HG03575 (cell line): ENCODE results near the gene ENTREP1.

Source experiments
- ATAC-seq: cut with Tn5 transposase; IDR thresholded peaks from one replicate; pipeline ENCODE4 v1.9.1; 2021; ENCODE audit not compliant: unreplicated experiment, insufficient number of reproducible peaks, low FRiP score; ENCODE audit errors: extremely low read depth

The ENTREP1 gene

DNA sequence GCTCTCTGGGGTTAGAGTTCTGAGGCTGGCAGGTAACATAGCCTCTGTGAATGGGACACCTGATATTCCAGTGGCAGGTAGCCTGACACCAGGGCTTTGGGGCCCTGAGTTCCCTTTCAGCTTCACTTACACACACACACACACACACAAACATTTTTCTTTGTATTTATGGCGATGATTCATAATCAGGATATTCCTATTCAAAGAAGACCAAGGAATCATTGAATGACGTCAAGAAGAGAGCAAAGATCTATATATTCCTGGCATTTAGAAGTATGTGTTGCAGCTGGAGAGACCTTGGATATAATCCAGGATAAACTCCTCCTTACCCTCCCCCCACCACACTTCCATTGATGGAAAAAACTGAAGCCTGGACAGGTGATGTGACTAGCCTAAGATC is 7.9 kb upstream of the ENTREP1 start:
- no peak for ATAC-seq

GRCh38 chr9:69317894-69318293 is 7.1 kb upstream of the ENTREP1 start:
- ATAC-seq: peak; percentile 88

DNA sequence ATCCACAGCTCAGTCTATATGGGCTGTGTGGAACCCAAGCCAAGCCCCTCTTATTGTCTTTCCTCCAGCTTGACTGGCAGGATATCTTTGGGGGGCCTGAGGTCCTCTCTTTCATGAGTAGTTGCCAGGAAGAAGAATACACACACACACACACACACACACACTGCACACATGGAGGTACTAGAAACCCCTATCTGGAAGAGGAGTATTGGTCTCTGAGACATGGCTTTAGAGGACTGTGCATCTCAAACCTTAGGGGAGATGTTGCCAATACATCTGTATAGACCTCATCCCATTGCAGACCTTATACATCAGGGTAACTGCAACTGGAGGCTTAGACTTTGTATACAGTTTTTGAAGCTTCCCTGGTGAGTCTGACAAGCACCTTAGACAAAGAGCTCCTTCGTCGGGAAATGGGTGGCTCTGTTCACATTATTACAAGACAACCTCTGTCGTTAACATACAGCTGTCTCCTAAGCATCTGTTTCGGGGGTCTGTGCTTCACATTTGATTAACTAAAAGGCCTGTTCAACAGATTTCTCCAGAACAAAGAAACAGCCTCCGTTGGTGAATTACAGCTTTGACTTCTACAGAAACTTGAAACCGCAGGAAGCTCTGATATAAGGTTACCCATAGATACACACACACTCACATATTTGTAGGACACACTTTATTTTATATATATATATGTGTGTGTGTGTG is 5.5 kb upstream of the ENTREP1 start:
- no peak for ATAC-seq

GRCh38 chr9:69322256-69322655 is 2.8 kb upstream of the ENTREP1 start:
- ATAC-seq: no peak

- no peak for ATAC-seq
Measured at GRCh38 chr9:69323861-69324260, 1.2 kb upstream of the ENTREP1 start.

- no peak for ATAC-seq
Measured at GRCh38 chr9:69325409-69326212, 596 bp downstream of the ENTREP1 start.

- no peak for ATAC-seq
Measured at GRCh38 chr9:69326261-69326660, 1.2 kb downstream of the ENTREP1 start.

GRCh38 chr9:69330580-69330979 is 5.6 kb downstream of the ENTREP1 start:
- ATAC-seq: no peak

- ATAC-seq: no peak
Measured at GRCh38 chr9:69331444-69331843, 6.4 kb downstream of the ENTREP1 start.

GRCh38 chr9:69332067-69332685 is 7.2 kb downstream of the ENTREP1 start:
- no peak for ATAC-seq

DNA sequence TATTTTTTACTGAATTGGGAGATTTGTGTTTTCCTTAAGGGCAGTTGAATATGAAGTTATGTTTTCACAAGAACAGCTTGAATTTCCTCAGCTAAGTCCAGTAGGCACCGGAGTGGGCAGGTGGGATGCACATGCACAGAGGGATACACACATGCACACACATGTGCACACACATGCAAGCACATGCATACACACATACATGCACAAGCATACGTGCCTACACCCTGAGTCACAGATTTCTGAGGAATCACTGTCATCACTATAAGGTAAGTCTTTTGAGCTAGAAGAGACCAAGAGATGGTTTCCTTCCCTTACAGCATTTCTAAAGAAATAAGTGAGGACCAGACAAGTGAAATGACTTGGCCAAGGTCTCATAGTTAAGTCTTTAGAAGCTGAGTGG is 8.7 kb downstream of the ENTREP1 start:
- ATAC-seq: no peak

- no peak for ATAC-seq
Measured at GRCh38 chr9:69334317-69334716, 9.3 kb downstream of the ENTREP1 start.

GRCh38 chr9:69339620-69340019 is 14.6 kb downstream of the ENTREP1 start:
- no peak for ATAC-seq

- no peak for ATAC-seq
Measured at GRCh38 chr9:69340631-69341030, 15.6 kb downstream of the ENTREP1 start.

GRCh38 chr9:69342769-69343168 is 17.8 kb downstream of the ENTREP1 start:
- no peak for ATAC-seq

DNA sequence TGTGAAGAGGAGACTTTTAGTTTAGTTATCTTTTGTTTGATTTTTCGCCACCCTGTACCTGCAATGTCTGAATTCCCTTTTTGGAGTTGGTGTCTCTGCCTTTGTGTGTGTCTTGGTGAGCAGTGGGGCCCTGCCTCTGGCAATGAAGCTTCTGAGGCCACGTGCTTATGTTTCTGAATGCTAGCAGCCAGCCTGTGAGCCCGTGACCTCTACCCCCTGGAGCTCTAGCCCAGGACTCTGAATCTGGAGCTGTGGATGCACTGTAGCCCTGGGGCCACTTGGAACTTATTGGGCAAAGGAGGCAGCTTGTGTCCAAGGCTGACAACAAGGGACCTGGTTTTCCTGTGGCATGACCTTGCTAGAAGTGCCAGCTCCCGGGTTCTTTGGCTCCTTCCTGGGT is 19.4 kb downstream of the ENTREP1 start:
- ATAC-seq: no peak

DNA sequence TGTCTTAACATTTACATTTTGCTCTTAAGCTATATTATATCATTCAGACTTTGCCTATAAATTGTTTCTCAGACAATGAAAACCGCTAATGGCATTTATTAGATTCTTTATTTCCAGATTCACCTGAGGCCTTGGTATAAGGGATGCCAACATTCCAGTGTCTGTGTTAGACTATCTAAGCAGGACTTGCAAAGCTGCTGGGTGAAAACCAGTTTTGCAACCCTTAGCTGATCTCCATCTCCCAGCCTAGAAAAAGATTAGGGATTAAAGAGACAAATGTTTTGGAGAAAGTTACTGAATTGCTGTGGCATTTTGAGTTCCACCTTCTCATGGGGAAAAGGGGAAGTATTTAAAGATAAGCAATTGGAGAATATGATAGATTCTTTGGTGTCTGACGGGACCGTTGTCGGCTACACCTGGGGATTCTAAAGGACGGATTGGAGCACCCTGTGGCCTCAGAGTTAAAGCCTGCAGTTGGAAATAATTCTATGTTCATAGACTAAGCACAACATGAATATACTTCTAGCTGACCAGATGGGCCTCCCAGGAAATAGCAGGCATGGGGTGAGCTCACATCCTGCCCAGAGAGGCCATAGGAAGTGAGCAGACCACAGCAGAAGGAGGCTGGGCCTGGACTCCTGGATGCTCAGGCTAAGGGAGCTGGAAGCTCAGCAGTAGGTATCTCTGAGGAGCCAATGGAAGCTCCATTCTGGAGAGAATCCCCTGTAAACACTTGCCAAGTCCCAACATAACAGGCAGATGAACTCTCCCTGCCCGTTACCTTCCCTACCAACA is 21.8 kb downstream of the ENTREP1 start:
- no peak for ATAC-seq

DNA sequence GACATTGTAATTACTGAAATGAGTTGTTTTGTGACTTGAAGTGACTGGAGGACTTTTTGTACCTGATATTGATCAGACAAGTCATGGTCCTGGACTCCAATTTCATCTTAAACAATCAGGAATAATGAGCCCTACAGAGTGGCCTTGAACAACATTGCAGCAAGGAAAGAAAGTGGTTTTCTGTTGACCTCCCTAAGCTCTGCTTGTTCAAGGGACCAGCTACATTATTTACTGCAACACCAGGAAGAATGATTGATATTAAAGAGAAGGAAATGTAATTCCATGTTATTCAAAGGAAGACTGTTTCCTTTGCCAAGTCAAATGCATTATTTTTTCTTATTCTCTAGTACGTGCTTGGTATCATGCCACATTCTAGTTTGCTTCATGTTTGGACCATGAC is 22.6 kb downstream of the ENTREP1 start:
- ATAC-seq: no peak

GRCh38 chr9:69351227-69351626 is 26.2 kb downstream of the ENTREP1 start:
- ATAC-seq: no peak
